GM18520 (cell line): ENCODE results near the gene KRIT1.
"Not testable (repeated sequence)": the region's sequence is repeated elsewhere in the genome, so short reads cannot be mapped to it uniquely, and the experiment has no call there.

Experiments
- ATAC-seq: cut with Tn5 transposase; IDR thresholded peaks from one replicate; pipeline ENCODE4 v1.9.1; 2021; ENCODE audit not compliant: unreplicated experiment

The KRIT1 gene

GRCh38 chr7:92245487-92246359 lies at the start of gene KRIT1, which contains the start of gene ANKIB1:
KRIT1 (minus strand) TSS chr7:92245914; CDS start chr7:92242135, 3,779 bp downstream.
ANKIB1 (plus strand) TSS chr7:92245974; CDS start chr7:92294979, 49,005 bp downstream.
- peak; percentile 51 for ATAC-seq

- ATAC-seq, result no peak
These were observed 49.7 kb upstream of the KRIT1 start for GRCh38 chr7:92295391-92295790.

- no peak for ATAC-seq
These were observed 48.3 kb upstream of the KRIT1 start for GRCh38 chr7:92293896-92294590.

GRCh38 chr7:92292981-92293380 lies 47.3 kb upstream of the KRIT1 start:
- ATAC-seq, result no peak

GRCh38 chr7:92289321-92289720 lies 43.6 kb upstream of the KRIT1 start:
- ATAC-seq, result no peak

GRCh38 chr7:92282930-92283329 lies 37.2 kb upstream of the KRIT1 start:
- ATAC-seq, result no peak

- ATAC-seq, result no peak
These were observed 36.6 kb upstream of the KRIT1 start for GRCh38 chr7:92282221-92282814.

- ATAC-seq, result no peak
These were observed 35.3 kb upstream of the KRIT1 start for GRCh38 chr7:92281031-92281430.

- no peak for ATAC-seq
These were observed 33.8 kb upstream of the KRIT1 start for GRCh38 chr7:92279396-92280031.

GRCh38 chr7:92276460-92276864 lies 30.7 kb upstream of the KRIT1 start:
- peak; percentile 67 for ATAC-seq

- ATAC-seq, result no peak
These were observed 29.6 kb upstream of the KRIT1 start for GRCh38 chr7:92275327-92275726.

GRCh38 chr7:92268921-92269320 lies 23.2 kb upstream of the KRIT1 start:
- no peak for ATAC-seq

- no peak for ATAC-seq
These were observed 20.9 kb upstream of the KRIT1 start for GRCh38 chr7:92266415-92267241.

- no peak for ATAC-seq
These were observed 14.6 kb upstream of the KRIT1 start for GRCh38 chr7:92260248-92260781.

- no peak for ATAC-seq
These were observed 14.0 kb upstream of the KRIT1 start for GRCh38 chr7:92259610-92260247.

- no peak for ATAC-seq
These were observed 13.3 kb upstream of the KRIT1 start for GRCh38 chr7:92259062-92259461.

GRCh38 chr7:92255308-92255707 lies 9.6 kb upstream of the KRIT1 start:
- no peak for ATAC-seq

GRCh38 chr7:92254800-92255199 lies 9.1 kb upstream of the KRIT1 start:
- ATAC-seq, result not testable (repeated sequence)

- ATAC-seq, result no peak
These were observed 7.5 kb upstream of the KRIT1 start for GRCh38 chr7:92253251-92253650.

GRCh38 chr7:92251181-92251580 lies 5.5 kb upstream of the KRIT1 start:
- ATAC-seq, result no peak
